Keratinocyte (primary cell): ENCODE results near the gene FUOM.

Experiments
- EZH2 ChIP-seq: IDR thresholded peaks from one replicate; pipeline ENCODE4 v1.6.1; 2012; ENCODE audit warnings: inconsistent platforms, mild to moderate bottlenecking, low read length, moderate library complexity
- TF ChIP-seq, protein P1 (sequence below), 3 experiments: IDR thresholded peaks in 1 of 3; conservative IDR thresholded peaks in 1 of 3; optimal IDR thresholded peaks in 1 of 3; 2 replicates in 2 of 3; 3 replicates in 1 of 3; pipeline versions ENCODE3 to v1.5.1; 2011; ENCODE audit warnings: low read length in 3 of 3, mild to moderate bottlenecking in 3 of 3, moderate library complexity in 2 of 3, control low read depth in 1 of 3, inconsistent platforms in 1 of 3; ENCODE audit not compliant: insufficient read depth in 2 of 3; ENCODE audit errors: extremely low read depth in 1 of 3

DNA sequence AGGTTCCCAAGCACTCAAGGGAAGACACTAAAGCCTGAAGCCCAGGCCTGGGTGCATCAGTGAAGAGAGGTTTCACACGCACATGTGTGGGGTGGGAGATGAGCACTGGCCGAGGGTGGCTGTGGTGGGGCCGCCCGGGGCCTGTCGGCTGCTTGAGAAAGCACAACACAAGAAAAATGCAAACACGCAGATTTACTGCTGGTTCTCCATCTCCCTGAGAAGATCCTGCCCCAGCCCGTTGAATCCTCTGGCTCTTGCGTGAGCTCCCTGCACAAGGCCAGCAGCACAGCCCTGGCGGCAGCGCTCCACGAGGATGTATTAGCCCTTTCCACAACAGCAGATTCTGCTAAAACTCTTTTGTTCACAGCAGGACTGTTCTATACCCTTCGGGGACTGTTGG is 42.9 kb downstream of the FUOM start:
- TF ChIP-seq, protein P1, sequence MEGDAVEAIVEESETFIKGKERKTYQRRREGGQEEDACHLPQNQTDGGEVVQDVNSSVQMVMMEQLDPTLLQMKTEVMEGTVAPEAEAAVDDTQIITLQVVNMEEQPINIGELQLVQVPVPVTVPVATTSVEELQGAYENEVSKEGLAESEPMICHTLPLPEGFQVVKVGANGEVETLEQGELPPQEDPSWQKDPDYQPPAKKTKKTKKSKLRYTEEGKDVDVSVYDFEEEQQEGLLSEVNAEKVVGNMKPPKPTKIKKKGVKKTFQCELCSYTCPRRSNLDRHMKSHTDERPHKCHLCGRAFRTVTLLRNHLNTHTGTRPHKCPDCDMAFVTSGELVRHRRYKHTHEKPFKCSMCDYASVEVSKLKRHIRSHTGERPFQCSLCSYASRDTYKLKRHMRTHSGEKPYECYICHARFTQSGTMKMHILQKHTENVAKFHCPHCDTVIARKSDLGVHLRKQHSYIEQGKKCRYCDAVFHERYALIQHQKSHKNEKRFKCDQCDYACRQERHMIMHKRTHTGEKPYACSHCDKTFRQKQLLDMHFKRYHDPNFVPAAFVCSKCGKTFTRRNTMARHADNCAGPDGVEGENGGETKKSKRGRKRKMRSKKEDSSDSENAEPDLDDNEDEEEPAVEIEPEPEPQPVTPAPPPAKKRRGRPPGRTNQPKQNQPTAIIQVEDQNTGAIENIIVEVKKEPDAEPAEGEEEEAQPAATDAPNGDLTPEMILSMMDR (optimal IDR thresholded peaks at IDR 0.05 in 1 of 3, IDR thresholded peaks at IDR 0.05 in 1 of 3, conservative IDR thresholded peaks at IDR 0.05 in 1 of 3; ENCODE audit: extremely low read depth in 1 of 3, insufficient read depth in 2 of 3, low read length in 3 of 3) = no peak
- TF ChIP-seq EZH2 = no peak
